Fibroblast of skin of right quadriceps (primary cell): ENCODE results near the gene FBXL13.
A peak's percentile ranks its signal among the peaks of the same experiment; 100 is the strongest.
"Not testable (repeated sequence)": the region's sequence is repeated elsewhere in the genome, so short reads cannot be mapped to it uniquely, and the experiment has no call there.

Experiments
- DNase-seq: peaks from one replicate; pipeline ENCODE4 v3.0.0-alpha.2; 2013

FBXL13 gene

DNA sequence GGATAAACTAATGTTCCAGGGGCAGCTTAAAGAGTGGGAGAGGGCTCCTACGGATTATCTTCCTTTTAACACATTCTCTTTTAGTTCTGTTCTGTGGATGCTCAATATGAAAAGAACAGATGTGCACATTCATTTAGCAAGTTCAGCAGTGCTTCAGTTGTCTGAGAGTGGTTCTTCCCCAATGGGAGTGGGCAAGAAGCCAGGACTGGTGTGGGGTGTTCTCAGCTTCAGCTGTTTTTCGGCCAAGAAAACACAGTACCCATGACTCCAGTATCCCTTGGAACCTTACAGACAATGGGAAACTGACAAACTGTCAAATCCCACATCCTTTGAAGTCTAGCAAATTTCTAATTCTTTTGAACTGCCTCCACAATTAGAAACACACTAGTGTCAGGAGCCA lies 233.3 kb downstream of the FBXL13 start:
- DNase-seq: no peak

DNA sequence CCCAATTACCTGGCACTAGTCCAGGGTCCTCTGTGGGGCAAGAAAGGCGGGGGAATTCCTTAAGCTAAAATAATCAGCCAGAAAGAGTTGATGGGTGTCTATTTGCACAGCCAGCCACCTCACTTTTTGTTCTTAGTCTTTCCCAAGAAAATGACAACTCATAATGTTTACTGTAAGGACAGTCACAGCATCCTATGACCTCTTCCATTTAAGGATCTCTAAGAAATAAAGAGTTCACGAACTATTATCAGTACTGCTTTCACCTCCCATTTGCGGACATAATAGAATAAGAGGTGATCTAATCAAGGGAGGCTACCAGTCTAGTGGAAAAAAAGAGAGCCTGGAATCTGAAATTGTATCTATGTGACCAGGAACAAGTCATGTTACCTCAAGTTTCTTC lies 234.2 kb downstream of the FBXL13 start:
- no peak for DNase-seq

DNA sequence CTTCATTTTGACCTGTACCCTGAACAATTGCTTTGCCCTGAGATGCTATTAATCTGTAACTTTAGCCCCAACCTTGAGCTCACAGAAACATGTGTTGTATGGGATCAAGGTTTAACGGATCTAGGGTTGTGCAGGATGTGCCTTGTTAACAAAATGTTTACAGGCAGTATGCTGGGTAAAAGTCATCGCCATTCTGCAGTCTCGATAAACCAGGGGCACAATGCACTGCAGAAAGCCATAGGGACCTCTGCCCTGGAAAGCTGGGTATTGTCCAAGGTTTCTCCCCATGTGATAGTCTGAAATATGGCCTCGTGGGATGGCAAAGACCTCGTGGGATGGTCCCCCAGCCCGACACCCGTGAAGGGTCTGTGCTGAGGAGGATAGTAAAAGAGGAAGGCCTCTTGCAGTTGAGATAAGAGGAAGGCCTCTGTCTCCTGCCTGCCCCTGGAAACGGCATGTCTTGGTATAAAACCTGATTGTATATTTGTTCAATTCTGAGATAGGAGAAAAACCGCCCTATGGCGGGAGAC lies 236.0 kb downstream of the FBXL13 start:
- not testable (repeated sequence) for DNase-seq

DNA sequence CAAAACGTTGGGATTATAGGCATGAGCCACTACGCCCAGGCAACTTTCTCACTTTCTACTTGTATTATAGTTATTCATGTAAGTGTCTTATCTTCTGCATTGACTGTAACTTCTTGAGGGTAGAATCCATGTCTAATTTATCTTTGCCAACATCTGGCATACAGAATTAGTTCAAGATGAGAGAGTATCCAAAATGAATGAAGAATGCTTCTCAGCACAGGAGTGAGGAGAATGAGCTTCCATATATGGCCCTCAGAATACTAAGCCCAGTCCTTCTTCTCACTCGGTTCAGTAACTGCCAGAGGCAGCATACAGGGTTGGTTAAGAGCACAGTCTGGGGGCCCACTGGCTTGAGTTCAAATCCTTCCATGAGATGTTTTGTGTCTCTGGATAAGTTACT lies 236.8 kb downstream of the FBXL13 start:
- no peak for DNase-seq

DNA sequence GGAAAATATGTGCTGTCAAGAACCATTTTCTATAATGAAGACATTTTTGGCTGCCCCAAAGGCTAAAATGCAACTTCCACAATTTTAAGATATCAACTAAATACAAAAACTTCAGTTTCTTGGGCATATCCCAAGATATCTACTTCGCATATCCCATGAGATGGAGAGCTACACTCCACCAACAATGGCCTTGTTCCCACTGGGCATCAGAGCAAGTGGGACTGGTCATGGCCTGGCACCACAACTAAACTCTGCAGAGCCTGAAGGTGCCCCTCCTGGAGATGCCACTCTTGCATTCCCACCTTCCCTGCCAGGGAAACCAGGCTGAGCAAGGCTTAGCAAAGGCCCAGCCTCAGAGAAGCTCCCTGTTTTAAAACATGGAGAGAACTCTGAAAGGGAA lies 237.6 kb downstream of the FBXL13 start:
- no peak for DNase-seq

DNA sequence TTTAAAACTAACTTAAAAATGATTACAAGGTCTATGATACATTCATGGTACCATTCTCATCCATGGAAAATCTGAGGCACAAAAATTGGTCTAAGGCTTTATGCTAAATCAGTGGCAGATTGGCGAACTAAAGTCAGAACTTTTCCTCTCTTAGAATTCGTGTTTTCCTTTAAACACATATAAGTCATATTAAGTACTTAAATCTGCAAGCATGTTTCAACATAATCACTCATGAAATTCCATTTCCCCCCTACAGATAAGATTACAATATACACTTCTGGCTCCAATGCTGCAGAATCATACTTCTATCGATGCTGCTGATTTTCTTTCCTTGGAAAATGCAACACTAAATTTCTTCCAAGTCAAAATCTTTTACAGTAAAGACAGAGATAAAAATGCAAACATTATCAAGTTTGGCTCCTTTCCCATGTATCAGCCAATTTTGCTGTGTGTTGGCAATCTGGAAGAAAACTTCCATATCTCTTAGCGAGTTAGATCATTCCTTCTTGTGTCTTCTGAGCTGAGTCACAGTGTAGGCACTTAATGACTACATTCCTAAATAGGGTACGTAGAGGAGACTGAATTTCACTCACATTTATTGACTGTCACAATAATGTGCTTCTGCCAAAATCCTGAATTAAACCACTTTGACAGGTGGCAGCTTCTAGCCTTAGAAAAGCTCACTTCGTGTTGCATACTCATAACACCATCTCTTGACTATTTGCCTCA lies 238.2 kb downstream of the FBXL13 start:
- DNase-seq: peak; percentile 93

DNA sequence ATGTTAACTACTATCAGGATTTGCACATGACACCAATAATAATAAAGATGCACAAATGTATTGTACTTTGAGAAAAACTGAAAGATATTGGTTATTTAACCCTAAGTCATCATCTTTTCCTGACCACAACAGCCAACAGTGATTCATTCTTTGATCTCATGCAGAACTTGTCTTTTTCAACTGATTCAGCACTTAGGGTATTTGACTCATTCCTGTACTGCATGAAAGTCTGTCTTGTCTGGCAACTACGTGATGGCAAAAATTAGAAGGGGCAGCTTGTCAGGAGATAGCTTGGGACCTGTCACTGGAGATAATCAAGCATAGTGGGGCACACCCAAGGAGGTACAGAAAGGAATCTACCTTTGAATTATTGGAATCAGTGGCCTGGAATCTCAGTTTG lies 239.6 kb downstream of the FBXL13 start:
- peak; percentile 85 for DNase-seq

DNA sequence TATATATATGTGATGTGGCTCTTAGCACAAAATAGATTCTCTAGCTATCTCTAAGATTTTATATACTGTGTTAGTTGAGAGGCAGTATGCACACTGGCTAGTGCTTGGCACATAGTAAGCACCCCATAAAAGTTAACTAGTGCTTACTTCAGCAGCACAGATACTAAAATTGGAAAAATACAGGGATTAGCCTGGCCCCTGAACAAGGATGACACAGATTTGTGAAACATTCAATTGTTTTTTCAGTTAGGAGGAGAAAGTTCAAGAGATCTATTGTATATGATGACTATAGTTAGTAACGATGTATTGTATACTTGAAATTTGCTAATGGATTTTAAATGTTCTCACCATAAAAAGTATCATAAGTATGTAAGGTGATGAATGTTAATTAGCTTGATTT lies 240.1 kb downstream of the FBXL13 start:
- no peak for DNase-seq

DNA sequence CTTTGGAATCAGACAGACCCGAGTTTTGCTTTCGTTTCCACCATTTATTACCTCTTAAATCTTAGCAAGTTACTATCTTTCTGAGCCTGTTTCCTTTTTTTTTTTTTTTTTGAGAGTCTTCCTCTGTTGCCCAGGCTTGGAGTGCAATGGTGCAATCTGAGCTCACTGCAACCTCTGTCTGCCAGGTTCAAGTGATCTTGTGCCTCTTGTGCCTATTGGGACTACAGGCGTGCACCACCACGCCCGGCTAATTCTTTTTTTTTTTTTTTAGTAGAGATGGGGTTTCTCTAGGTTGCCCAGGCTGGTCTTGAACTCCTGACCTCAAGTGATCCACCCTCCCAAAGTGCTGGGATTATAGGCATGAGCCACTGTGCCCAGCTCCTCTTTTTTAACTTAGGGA lies 241.3 kb downstream of the FBXL13 start:
- no peak for DNase-seq

DNA sequence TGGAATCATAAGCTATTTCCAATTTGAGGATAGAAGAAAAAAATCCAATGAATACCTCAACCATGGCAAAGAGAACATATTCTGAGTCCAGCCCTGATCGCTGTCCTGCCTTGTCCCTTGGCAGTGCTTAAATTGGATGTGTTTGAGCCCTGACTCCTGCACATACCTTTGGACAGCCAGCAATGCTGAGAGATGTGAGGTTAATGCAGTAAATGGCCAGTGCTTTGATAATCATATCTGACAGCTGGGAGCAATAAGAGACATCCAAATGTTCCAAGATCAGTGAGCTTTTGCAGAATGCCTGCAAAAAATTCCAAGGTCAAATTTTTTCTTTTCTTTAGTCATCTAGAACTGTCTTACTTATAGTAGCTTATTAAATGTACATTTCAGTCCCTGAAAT lies 241.9 kb downstream of the FBXL13 start:
- no peak for DNase-seq

DNA sequence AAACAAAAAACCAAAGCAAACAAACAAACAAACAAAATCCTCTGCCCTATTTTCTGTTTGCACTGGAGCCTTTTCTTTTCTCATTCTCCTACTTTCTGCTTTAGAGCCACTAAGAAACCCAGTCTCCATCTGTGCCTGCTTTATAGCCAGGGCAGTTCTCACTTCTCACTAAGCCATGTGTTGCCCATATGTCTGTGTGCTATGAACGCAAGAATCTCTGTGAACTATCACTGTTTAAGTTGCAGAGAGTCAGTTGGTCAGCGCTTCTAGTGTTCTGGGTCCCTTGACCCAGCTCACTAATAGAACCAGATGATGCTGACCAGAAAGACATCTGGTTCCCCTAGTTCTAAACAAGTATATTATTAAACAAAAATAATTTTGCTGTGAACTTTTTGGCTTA lies 244.4 kb downstream of the FBXL13 start:
- DNase-seq: peak; percentile 49

DNA sequence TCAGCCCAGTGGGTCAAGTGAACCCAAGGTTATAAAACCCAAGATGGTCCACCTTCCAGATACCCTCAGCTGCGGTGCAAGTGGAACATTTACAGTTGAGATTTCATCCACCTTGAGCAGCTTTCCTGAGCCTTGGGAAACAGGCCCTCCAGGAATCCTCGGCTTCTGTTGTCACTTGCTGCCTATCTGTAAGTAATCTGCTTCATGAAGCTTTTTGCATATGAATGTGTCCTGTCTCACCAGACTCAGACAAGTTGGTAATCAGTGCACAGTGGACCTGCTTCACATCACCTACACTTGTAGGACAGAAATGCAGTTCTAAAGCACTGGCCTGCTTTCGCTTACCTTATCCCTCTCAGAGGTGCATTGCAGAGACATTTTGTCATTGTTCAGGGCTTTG lies 245.5 kb downstream of the FBXL13 start:
- DNase-seq: no peak

DNA sequence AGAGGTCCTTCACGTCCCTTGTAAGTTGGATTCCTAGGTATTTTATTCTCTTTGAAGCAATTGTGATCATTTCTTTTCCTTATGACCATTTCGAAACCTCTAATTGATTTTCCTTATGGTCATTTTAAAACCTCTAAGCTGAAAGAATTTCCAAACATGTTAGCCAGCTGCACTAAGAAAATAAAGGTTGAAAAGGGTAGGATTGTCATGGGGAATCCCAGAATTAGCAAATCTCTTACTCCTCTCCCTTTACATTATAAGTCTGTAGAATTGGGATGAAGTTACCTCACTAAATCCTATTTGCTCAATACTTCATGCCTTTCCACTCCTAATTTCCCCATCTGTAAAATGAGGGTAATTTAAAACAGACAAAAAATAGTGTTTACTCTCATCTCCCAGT lies 246.3 kb downstream of the FBXL13 start:
- DNase-seq: no peak

DNA sequence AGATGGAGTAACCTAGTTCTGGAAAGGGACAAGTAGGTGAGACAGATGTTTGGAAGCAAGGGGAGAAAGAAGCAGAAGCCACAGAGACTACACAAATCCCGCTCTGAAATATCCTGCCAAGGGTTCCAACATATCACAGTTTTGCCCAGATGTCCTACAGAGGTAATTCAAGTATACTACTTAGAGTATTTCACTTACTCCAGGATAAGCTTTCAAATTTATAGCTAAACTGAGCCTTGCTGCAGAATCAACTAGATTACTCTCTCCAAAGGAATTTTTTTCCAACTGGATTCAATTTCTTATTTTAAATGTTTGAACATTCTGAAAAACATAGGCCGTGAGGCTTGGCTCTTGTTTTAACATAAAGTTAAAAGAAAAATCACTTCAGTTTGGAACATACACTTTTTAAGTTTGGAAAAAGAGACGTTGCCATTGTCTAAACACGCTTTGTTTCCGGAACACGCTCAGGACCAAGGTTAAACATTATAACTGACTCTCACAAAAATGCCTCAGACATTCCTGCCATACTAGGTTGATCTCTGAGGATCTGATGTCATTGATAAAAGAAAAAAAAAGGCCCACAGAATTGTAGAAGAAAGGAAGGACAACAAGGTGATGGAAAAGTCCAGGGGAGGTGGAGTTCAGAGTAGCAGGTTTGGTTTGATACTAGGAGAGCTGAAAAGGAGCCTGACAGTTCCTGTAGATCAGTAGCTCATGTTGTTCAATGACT lies 251.0 kb downstream of the FBXL13 start:
- DNase-seq: no peak

DNA sequence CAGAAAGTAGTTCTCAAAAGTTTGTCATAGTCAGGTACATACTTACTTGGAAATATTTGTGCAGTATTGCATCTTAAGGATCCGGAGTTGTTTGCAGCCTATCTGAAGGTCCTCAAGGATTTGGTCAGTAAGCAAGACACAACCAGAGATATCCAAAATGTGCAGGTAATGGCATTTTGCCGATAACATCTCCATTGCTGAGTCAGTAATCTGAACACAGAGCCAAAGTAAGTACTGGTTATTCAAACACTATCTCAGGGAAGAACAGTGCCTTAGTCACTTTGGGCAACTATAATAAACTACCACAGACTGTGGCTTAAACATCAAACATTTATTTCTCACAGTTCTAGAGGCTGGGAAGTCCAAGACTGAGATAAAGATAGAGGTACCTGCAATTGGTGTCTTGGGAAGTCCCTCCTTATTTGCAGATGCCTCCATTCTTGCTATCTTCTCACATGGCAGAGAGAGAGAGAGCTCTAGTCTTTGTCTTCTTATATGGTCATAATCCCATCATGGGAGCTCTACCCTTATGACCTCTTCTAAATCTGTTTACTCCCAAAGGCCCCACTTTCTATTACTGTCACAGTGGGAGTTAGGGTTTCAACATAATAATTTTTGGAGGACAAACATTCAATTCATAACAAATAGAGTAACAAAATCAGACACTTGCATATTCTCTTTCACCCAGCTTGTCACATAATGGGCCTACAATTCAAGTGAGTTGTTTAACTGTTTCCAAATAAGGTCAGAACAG lies 252.4 kb downstream of the FBXL13 start:
- no peak for DNase-seq

DNA sequence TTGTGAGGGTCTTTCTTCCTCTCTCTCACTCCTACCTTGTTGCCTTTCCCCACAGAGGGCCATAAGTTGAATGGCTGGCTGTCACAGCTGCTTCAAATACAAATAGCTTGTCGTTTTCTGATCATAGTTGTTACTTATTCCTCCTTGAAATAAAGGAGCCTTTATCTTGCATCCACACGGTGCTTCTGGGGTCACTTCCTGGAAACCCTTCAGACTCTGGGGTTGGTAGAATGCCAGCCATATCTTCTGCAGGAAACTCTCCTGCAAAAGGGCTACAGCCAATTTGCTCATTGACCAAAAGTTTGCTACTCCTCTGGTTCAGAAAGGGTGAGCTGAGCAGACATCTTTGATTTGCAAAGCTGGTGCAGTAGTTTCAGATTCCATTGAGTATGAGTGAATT lies 255.4 kb downstream of the FBXL13 start:
- no peak for DNase-seq

DNA sequence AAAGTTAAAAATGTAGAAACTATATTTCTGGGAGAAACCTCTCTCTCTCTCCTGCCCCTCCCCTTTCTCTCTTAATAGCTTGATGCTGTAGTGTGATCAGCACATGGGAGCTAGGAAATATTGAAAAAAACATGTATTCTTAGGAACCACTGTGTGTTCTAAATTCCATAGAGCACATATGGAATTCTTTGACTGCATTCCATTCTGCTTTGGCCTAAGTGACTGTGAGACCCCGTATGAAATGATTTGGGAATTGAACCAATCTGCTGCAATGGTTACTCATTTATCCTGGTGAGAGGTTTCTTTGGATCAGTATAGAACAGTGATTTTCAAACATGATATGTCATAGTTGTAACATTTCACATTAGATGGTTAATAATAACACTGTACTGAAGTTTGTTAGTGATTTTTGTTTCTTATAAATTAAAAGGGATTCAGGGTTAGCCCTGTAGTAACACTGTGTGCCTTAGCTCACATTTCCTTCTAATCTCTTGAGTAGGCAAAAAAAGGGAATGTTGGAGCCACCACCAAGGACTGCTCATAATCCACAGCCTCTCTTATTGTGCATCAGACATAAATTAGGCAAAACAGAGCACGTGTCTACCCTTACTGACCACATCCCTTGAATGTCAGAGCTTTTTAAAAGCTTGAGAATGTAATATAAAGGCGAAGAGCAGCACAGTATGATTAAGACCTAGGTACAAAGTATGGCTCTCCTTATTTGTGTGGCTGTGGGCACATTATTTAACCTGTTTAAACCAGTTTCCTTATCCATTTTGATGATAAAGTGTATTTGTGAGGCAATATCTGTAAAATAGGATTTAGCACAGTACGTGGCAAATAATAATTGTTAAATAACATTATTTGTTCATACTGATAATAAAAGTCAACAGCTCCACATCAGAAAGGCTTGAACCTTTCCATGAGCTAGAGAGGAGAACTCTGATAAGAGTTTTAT lies 256.7 kb downstream of the FBXL13 start:
- peak; percentile 50 for DNase-seq

DNA sequence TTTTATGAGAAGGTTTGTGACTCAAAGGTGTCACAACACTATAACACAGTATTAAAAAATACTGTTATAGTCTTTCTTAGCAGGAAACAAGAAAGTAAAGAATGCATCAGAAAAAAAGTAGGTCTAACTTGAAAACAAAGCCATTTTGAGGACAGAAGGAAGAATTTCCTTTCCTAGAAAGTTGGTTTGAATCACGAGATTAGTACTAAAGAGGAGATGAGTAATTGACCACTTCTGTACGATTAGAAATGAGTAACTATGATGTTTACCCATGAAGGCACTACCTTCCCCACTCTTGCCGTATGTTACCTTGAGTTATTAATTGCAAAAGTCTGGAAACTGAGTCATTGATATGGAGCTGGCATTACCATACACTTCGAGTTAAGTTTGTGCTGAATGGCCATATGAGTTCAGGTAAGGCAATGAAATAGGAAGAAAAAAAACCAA lies 260.5 kb downstream of the FBXL13 start:
- DNase-seq: peak; percentile 59

DNA sequence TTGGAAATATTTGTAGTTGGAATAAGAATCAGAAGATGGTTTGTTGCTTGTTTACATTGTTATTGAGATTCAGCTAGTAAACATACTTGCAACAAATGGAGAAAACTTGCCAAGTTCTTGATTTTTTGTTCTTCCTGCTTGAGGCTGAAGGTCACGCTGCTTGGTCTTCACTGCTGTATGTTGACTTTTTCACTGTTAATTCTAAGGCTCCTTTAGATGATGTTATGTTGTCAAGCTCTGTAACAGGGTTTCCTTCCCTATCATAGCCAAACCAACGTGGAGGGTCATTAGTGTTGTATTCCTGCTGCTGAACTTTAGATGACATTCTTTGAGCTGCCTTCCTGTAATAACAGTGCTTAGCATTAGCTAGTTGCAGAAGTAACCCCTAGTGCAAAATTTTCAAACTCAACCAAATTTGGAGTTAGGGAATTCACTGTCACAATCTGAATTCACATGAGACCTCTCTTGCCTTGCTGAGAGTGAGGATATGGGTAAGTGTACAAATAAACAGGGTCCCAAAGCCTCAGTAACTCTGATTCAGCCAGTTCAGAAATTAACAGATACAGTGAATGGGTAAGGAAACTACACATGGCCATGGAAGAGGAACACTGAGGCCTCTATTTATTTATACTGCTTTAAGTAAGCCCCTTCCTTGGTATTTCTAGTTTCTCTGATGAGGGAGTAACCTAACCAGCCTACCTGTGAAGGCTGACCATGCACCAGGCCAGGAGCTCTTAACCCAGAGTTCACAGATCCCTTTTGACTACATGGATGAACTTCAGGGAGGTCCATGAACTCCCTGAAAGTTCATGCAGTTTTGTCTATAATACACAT lies 261.2 kb downstream of the FBXL13 start:
- DNase-seq: no peak

DNA sequence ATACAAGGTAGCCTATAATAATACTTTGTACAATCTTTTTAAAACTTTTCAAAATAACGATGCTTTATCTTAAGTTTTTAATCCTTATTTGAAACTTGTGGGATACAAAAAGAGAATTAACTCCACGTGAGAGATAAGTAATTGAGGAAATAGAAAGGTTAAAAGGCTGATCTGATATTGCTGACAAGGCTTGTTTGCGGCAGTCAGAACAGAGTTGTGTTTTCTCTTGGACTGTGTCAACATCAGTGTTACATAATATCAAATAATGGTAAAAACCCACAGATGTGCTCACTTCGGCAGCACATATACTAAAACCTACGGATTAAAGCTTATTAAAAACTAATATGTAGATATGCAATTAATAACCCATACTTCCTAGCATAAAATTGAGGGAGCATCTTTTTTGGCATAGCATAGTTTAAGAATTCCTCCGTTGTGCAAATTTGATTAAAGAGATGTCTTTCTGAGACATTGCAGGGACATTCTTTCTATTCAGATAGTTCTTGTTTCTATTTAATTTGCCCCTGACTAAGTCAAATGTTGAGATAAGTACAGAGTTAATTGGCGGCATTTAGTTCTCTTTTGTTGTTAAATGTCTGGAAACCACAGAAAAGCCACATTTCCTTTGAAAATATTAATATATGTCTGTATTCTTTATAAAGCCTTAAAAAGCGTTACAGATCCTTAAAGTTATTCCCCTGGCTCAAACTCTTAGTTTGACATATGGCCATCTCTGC lies 262.5 kb downstream of the FBXL13 start:
- DNase-seq: no peak

DNA sequence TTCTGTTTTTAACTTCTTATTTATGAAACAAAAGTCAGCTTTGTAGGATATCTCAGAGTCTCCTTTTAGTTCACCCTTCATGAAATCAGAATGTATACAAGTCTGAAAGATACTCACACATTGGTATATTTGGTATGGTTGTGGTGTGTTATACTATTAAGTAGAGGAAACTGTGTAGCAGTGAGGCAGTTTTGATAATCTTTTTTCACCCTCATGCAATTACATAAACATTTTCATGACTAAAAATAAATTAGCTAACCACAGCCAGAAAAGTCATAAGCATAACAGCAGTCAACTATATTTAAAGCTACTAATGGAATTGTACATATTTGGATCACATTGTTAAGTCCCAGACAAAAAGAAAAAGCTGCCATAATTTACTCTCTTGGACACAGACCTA lies 263.7 kb downstream of the FBXL13 start:
- no peak for DNase-seq
